A673 (cell line): Measurements from ENCODE around the gene NPY4R2. TPM values are rescaled to one million over a fixed set of nuclear protein-coding genes. Genes with fewer than 3 reads are reported as not detected.
"Not testable (repeated sequence)": the region's sequence is repeated elsewhere in the genome, so short reads cannot be mapped to it uniquely, and the experiment has no call there.

Source experiments
- BruUV-seq: library from RNA; stranded (reverse); fragments of 400-500 nt; replicated peaks from 2 replicates; lab custom pipeline; 2021; lab: Mats Ljungman, UMichigan
- CTCF ChIA-PET: fragments of 300-600 bp; sonication (Branson Sonifier 250); formaldehyde crosslinking; loops from one replicate; lab custom pipeline; 2022; ENCODE audit warnings: antibody characterized with exemption; lab: Charles Lee
- POLR2A ChIA-PET: fragments of 300-600 bp; sonication (Branson Sonifier 250); formaldehyde crosslinking; loops from one replicate; lab custom pipeline; 2022; ENCODE audit warnings: antibody characterized with exemption; ENCODE audit not compliant: low non-redundant PET; lab: Charles Lee
- DNase-seq: peaks from one replicate; pipeline ENCODE4 v3.0.0-alpha.2; 2015; ENCODE audit warnings: low spot score
- H3K27ac ChIP-seq: fragments of 200-600 bp; sonication (generic); 2 replicates; pipeline ENCODE4 v1.5.1; 2016; ENCODE audit warnings: mixed run types, low read depth, mild to moderate bottlenecking, mixed read lengths, antibody characterized with exemption, low read length; ENCODE audit not compliant: poor library complexity, severe bottlenecking
- H3K27me3 ChIP-seq: fragments of 200-600 bp; sonication (generic); replicated peaks from 2 replicates; pipeline ENCODE4 v1.6.1; 2017; ENCODE audit warnings: mixed run types, low read depth, mild to moderate bottlenecking, mixed read lengths, antibody characterized with exemption, low read length; ENCODE audit not compliant: insufficient read depth, poor library complexity
- H3K36me3 ChIP-seq: fragments of 200-600 bp; sonication (generic); 2 replicates; pipeline ENCODE4 v1.6.1; 2016; ENCODE audit warnings: mixed run types, mild to moderate bottlenecking, mixed read lengths, antibody characterized with exemption, low read length; ENCODE audit not compliant: insufficient read depth, poor library complexity, severe bottlenecking
- H3K4me1 ChIP-seq: fragments of 200-600 bp; sonication (generic); 2 replicates; pipeline ENCODE4 v1.6.1; 2017; ENCODE audit warnings: mixed run types, mild to moderate bottlenecking, mixed read lengths, antibody characterized with exemption, low read length; ENCODE audit not compliant: insufficient read depth, poor library complexity, severe bottlenecking
- H3K4me3 ChIP-seq: fragments of 200-600 bp; sonication (generic); 2 replicates; pipeline ENCODE4 v1.5.1; 2016; ENCODE audit warnings: low read depth, mixed run types, mild to moderate bottlenecking, mixed read lengths, low read length; ENCODE audit not compliant: poor library complexity, severe bottlenecking
- H3K9me3 ChIP-seq: fragments of 200-600 bp; sonication (generic); 2 replicates; pipeline ENCODE4 v1.6.1; 2016; ENCODE audit warnings: mixed run types, low read depth, mild to moderate bottlenecking, mixed read lengths, antibody characterized with exemption, low read length; ENCODE audit not compliant: poor library complexity, severe bottlenecking
- intact Hi-C: fragments of 100-400 bp; cut with micrococcal nuclease; formaldehyde crosslinking; loops from one replicate; pipeline ENCODE4 v1.10.0; 2022; ENCODE audit not compliant: unreplicated experiment
- total RNA-seq: library from RNA; stranded (reverse); gene quantifications from 2 replicates; pipeline ENCODE4 v1.2.3, GENCODE V29; 2021

Gene NPY4R2
- total RNA-seq, 1 experiment from 2014 or later: not detected

- DNase-seq, H3K27me3 ChIP-seq, H3K27ac ChIP-seq, POLR2A ChIA-PET, H3K4me3 ChIP-seq, CTCF ChIA-PET, intact Hi-C loops, BruUV-seq, H3K9me3 ChIP-seq, H3K36me3 ChIP-seq, H3K4me1 ChIP-seq: not testable (repeated sequence)
Observed at GRCh38 chr10:47915849-47916548, 2.5 kb upstream of the NPY4R2 start.

- H3K27me3 ChIP-seq, intact Hi-C loops, DNase-seq, CTCF ChIA-PET, H3K27ac ChIP-seq, POLR2A ChIA-PET, H3K9me3 ChIP-seq, H3K4me1 ChIP-seq, H3K4me3 ChIP-seq, BruUV-seq, H3K36me3 ChIP-seq: not testable (repeated sequence)
Observed at GRCh38 chr10:47920610-47921009, 2.1 kb downstream of the NPY4R2 start.

GRCh38 chr10:47922503-47922902 lies 4.0 kb downstream of the NPY4R2 start:
- H3K4me1 ChIP-seq, H3K27ac ChIP-seq, H3K4me3 ChIP-seq, intact Hi-C loops, H3K27me3 ChIP-seq, CTCF ChIA-PET, H3K36me3 ChIP-seq, POLR2A ChIA-PET, H3K9me3 ChIP-seq, DNase-seq, BruUV-seq: not testable (repeated sequence)

- H3K36me3 ChIP-seq, H3K4me1 ChIP-seq, CTCF ChIA-PET, intact Hi-C loops, H3K27me3 ChIP-seq, DNase-seq, BruUV-seq, H3K27ac ChIP-seq, H3K4me3 ChIP-seq, POLR2A ChIA-PET, H3K9me3 ChIP-seq: not testable (repeated sequence)
Observed at GRCh38 chr10:47924628-47925027, 6.2 kb downstream of the NPY4R2 start.

GRCh38 chr10:47927147-47927916 lies 8.9 kb downstream of the NPY4R2 start:
- H3K9me3 ChIP-seq, H3K36me3 ChIP-seq, H3K27ac ChIP-seq, POLR2A ChIA-PET, CTCF ChIA-PET, intact Hi-C loops, H3K4me1 ChIP-seq, BruUV-seq, H3K4me3 ChIP-seq, H3K27me3 ChIP-seq, DNase-seq: not testable (repeated sequence)

GRCh38 chr10:47928225-47928624 lies 9.8 kb downstream of the NPY4R2 start:
- H3K9me3 ChIP-seq, CTCF ChIA-PET: not testable (repeated sequence)

GRCh38 chr10:47932824-47933223 lies 14.4 kb downstream of the NPY4R2 start:
- H3K27ac ChIP-seq, CTCF ChIA-PET, DNase-seq, POLR2A ChIA-PET, intact Hi-C loops, H3K36me3 ChIP-seq, BruUV-seq, H3K4me1 ChIP-seq, H3K9me3 ChIP-seq, H3K27me3 ChIP-seq, H3K4me3 ChIP-seq: not testable (repeated sequence)

More at GRCh38 chr10:47928225-47928624, 9.8 kb downstream of the NPY4R2 start:
- DNase-seq, POLR2A ChIA-PET, H3K27ac ChIP-seq, H3K27me3 ChIP-seq, BruUV-seq, H3K4me1 ChIP-seq, H3K36me3 ChIP-seq, intact Hi-C loops, H3K4me3 ChIP-seq: not testable (repeated sequence)
